ENCODE measurements around the gene EVA1C. TPM values are rescaled to one million over a fixed set of nuclear protein-coding genes. Genes with fewer than 3 reads are reported as not detected.
A peak's percentile ranks its signal among the peaks of the same experiment; 100 is the strongest.

The EVA1C gene
- polyA plus RNA-seq, 1 of the 3 experiments (the other 2 are of a cell fraction) = 10.1 TPM

GRCh38 chr21:32523988-32524719, 111.6 kb downstream of the EVA1C start:
- peaks cover 15 to 36% of the 10 kb centered on the region in 2 experiments; a peak in 3 of 4 replicates for H3K4me1 ChIP-seq (ENCODE audit: control insufficient read depth in 1 of 2, insufficient read depth in 2 of 2, low read depth in 1 of 2, low read length in 1 of 2)
- no peaks in the 10 kb centered on the region for H3K9me3 ChIP-seq
- no peaks in the 10 kb centered on the region for H3K27me3 ChIP-seq (ENCODE audit: insufficient read depth)
- H3K9ac ChIP-seq = peak overlapping the region; percentile 44; the same call in 1 of the 2 replicates
- 0 out of 2 replicates have a peak overlapping the region, but pooled peaks have one; percentile 15 for H2AFZ ChIP-seq (ENCODE audit: low read depth)
- no peaks in the 10 kb centered on the region for H4K20me1 ChIP-seq (ENCODE audit: insufficient read depth)
- DNase-seq = no peak
- H3K36me3 ChIP-seq (replicated peaks in 1 of 2; ENCODE audit: control insufficient read depth in 1 of 2, insufficient read depth in 2 of 2, low read length in 1 of 2) = no peaks in the 10 kb centered on the region
- peaks cover 39% of the 10 kb centered on the region for H3F3A ChIP-seq (replicated peaks; ENCODE audit: insufficient read depth)
- peak overlapping the region; percentile 30 to 99; a peak in 3 of 4 replicates for H3K27ac ChIP-seq (ENCODE audit: low read depth in 2 of 2, low read length in 1 of 2)
- ChIA-PET CTCF (interaction anchor here (1.0 to 2.0 kb wide), 3 partner anchors 9 to 46 kb away, joined by 3 to 4 read pairs (median 4); no protein-coding TSS in a partner anchor), POLR2A (no interaction called here)
- no peak overlapping the region for H3K4me3 ChIP-seq (ENCODE audit: low read depth in 2 of 2, low read length in 1 of 2)
- H3K9me2 ChIP-seq = no peaks in the 10 kb centered on the region
- H3K79me2 ChIP-seq (ENCODE audit: insufficient read depth) = no peaks in the 10 kb centered on the region
- peak overlapping the region; percentile 9; the same call in 1 of the 2 replicates for H3K4me2 ChIP-seq
- 54% methylated on average over 8 of the region's 8 CpGs for WGBS (ENCODE audit: low lambda C conversion rate)
- TF ChIP-seq RCOR1 (IDR thresholded peaks at IDR 0.05; ENCODE audit: low read length) (no peak), RAD21 (IDR thresholded peaks at IDR 0.05; ENCODE audit: low read length) (no peak), TCF12 (IDR thresholded peaks at IDR 0.05) (peak; percentile 59), PBX3 (IDR thresholded peaks at IDR 0.05) (peak; percentile 47; the same call in 1 of the 2 replicates), FOSL2 (IDR thresholded peaks at IDR 0.05; ENCODE audit: borderline replicate concordance, low read depth) (peak; percentile 49; the same call in 1 of the 2 replicates), TEAD4 (IDR thresholded peaks at IDR 0.05; ENCODE audit: borderline replicate concordance, insufficient read depth) (no peak), JUND (IDR thresholded peaks at IDR 0.05) (peak; percentile 18), EP300 (IDR thresholded peaks at IDR 0.05; ENCODE audit: borderline replicate concordance in 1 of 2, low read depth in 1 of 2, low read length in 1 of 2) (peak in 1 of 2 experiments; percentile 17; a peak in 1 of 4 replicates), TAF1 (IDR thresholded peaks at IDR 0.05; ENCODE audit: borderline replicate concordance, low read depth, low read length) (no peak)

- Histone ChIP-seq H3K27ac (ENCODE audit: low read depth in 2 of 2, low read length in 1 of 2) (peak overlapping the region in 1 of 2 experiments; percentile 99; a peak in 2 of 4 replicates), H3K9me2 (no peaks in the 10 kb centered on the region), H4K20me1 (ENCODE audit: insufficient read depth) (no peaks in the 10 kb centered on the region), H3K9ac (peak overlapping the region; percentile 44; the same call in 1 of the 2 replicates), H3K4me2 (no peak overlapping the region), H3F3A (replicated peaks; ENCODE audit: insufficient read depth) (peaks cover 37% of the 10 kb centered on the region), H3K79me2 (ENCODE audit: insufficient read depth) (no peaks in the 10 kb centered on the region), H3K36me3 (replicated peaks in 1 of 2; ENCODE audit: control insufficient read depth in 1 of 2, insufficient read depth in 2 of 2, low read length in 1 of 2) (no peaks in the 10 kb centered on the region), H3K4me3 (ENCODE audit: low read depth in 2 of 2, low read length in 1 of 2) (no peak overlapping the region), H3K9me3 (no peaks in the 10 kb centered on the region), H3K27me3 (ENCODE audit: insufficient read depth) (no peaks in the 10 kb centered on the region), H3K4me1 (ENCODE audit: control insufficient read depth in 1 of 2, insufficient read depth in 2 of 2, low read depth in 1 of 2, low read length in 1 of 2) (peaks cover 15 to 34% of the 10 kb centered on the region in 2 experiments; a peak in 3 of 4 replicates), H2AFZ (ENCODE audit: low read depth) (no peak overlapping the region)
- no peak for DNase-seq
- ChIA-PET CTCF (interaction anchor here (1.5 to 2.0 kb wide), 2 partner anchors 45 to 76 kb away, joined by 4 read pairs; no protein-coding TSS in a partner anchor), POLR2A (no interaction called here)
- TF ChIP-seq ELF1 (IDR thresholded peaks at IDR 0.05) = no peak
- no peak for TF ChIP-seq YY1 (IDR thresholded peaks at IDR 0.05; ENCODE audit: low read depth)
- TF ChIP-seq FOXM1 (IDR thresholded peaks at IDR 0.05; ENCODE audit: low read depth) = no peak
- TF ChIP-seq FOSL2 (IDR thresholded peaks at IDR 0.05; ENCODE audit: borderline replicate concordance, low read depth) = no peak
- TF ChIP-seq USF2 (IDR thresholded peaks at IDR 0.05; ENCODE audit: borderline replicate concordance, low read depth, low read length) = no peak
- TF ChIP-seq CTCF (IDR thresholded peaks at IDR 0.05) = no peak
- no peak for TF ChIP-seq MEF2A (IDR thresholded peaks at IDR 0.05; ENCODE audit: borderline replicate concordance, low read depth)
- TF ChIP-seq RCOR1 (IDR thresholded peaks at IDR 0.05; ENCODE audit: low read length) = no peak
- TF ChIP-seq MXI1 (IDR thresholded peaks at IDR 0.05; ENCODE audit: low read depth, low read length) = no peak
- TF ChIP-seq PBX3 (IDR thresholded peaks at IDR 0.05) = no peak
- no peak for TF ChIP-seq RAD21 (IDR thresholded peaks at IDR 0.05; ENCODE audit: low read length)
- no peak for TF ChIP-seq TAF1 (IDR thresholded peaks at IDR 0.05; ENCODE audit: borderline replicate concordance, low read depth, low read length)
- 88% methylated on average over 5 of the region's 7 CpGs for WGBS (ENCODE audit: low lambda C conversion rate)
These were observed 112.8 kb downstream of the EVA1C start for GRCh38 chr21:32525282-32525681.
